Adrenal gland (tissue), 12 donors: ENCODE results near the gene SLC35C1. TPM values are rescaled to one million over a fixed set of nuclear protein-coding genes. Genes with fewer than 3 reads are reported as not detected.
A peak's percentile ranks its signal among the peaks of the same experiment; 100 is the strongest.

Source experiments
- DNase-seq, 7 donors: peaks; one replicate each; pipeline ENCODE4 v3.0.0-alpha.2; 2019 to 2020
- H3K27ac ChIP-seq, 5 donors: fragments of 200-600 bp; sonication (generic) in 4 of 5; 1 replicate in 3 of 5; 2 replicates in 2 of 5; pipeline versions ENCODE4 v1.5.1 to v1.8.0; 2016 to 2020; ENCODE audit warnings: mild to moderate bottlenecking in 1 of 5
- H3K27me3 ChIP-seq: fragments of 200-600 bp; 2 replicates; pipeline ENCODE4 v1.8.0; 2021
- H3K36me3 ChIP-seq, 2 donors: fragments of 200-600 bp; replicated peaks in 1 of 2; 1 replicate in 1 of 2; 2 replicates in 1 of 2; pipeline versions ENCODE4 v1.5.1 to v1.8.0; 2018 to 2022
- H3K4me1 ChIP-seq, 2 donors: fragments of 200-600 bp; replicated peaks in 1 of 2; 1 replicate in 1 of 2; 2 replicates in 1 of 2; pipeline versions ENCODE4 v1.5.1 to v1.8.0; 2018 to 2021
- H3K4me3 ChIP-seq, 4 donors: fragments of 200-600 bp; sonication (generic) in 3 of 4; one replicate each; pipeline ENCODE4 v1.5.1; 2016 to 2018
- H3K9me3 ChIP-seq, 3 donors: fragments of 200-600 bp; sonication (generic) in 1 of 3; replicated peaks in 1 of 3; 1 replicate in 2 of 3; 2 replicates in 1 of 3; pipeline versions ENCODE4 v1.5.1 to v1.8.0; 2016 to 2021
- CTCF ChIP-seq, 6 experiments: fragments of 450-650 bp in 4 of 6; fragments of 200-600 bp in 2 of 6; sonication (generic) in 1 of 6; IDR thresholded peaks; 1 replicate in 5 of 6; 2 replicates in 1 of 6; pipeline versions ENCODE4 v1.5.1 to v1.8.0; 2016 to 2021; ENCODE audit warnings: antibody characterized with exemption in 6 of 6, mild to moderate bottlenecking in 2 of 6, moderate library complexity in 1 of 6
- POLR2A ChIP-seq, 2 donors: fragments of 450-650 bp; IDR thresholded peaks; one replicate each; pipeline ENCODE4 v1.6.1; 2017; ENCODE audit warnings: antibody characterized with exemption in 2 of 2, mild to moderate bottlenecking in 2 of 2, moderate library complexity in 1 of 2
- WGBS, 4 donors: extraction: QIAGEN DNeasy Blood & Tissue Kit in 2 of 4; methylation state at CpG; one replicate each; pipeline versions ENCODE4 v1.1.5 to v1.1.7; 2013 to 2017; 5-methylcytosine and 5-hydroxymethylcytosine counted together
- intact Hi-C, 2 donors: fragments of 100-400 bp; cut with DNase I; formaldehyde crosslinking; loops; one replicate each; pipeline versions ENCODE4 v1.14.1 to v1.15.0; 2022 to 2023
- polyA plus RNA-seq, 3 donors: library from polyadenylated mRNA; stranded (reverse); fragments of 200-250 nt in 2 of 3; fragments of 350-450 nt in 1 of 3; fragmentation: Illumina TruSeq in 1 of 3; extraction: RNeasy Lipid Tissue Mini Kit (QIAGEN cat#74804) in 1 of 3; gene quantifications; one replicate each; pipeline ENCODE4 v1.2.3, GENCODE V29; 2013 to 2014
- total RNA-seq, 9 donors: library from RNA; depleted of rRNA in 4 of 9; stranded (reverse); fragments of >200 nt in 4 of 9; fragments of 120-200 nt in 1 of 9; fragmentation: NEBNext Ultra II Directional in 1 of 9; extraction: Animal tissue kit (Norgen Biotek cat#: 25700) in 1 of 9; gene quantifications; one replicate each; pipeline versions ENCODE4 v1.1.0 to v1.2.4, GENCODE V29; 2013 to 2023
- donor health status: healthy with polysubstance abuse.
- donor health status: Bipolar disorder and iron deficiency.
- donor health status: DM: yes; HTN: yes; CAD: no.
- donor health status: DM: no; HTN: no; CAD: no.
- donor health status: DM: no; HTN: no; CAD: no.
- donor health status: DM: yes; HTN: yes; CAD: no.

The SLC35C1 gene
- total and polyA plus RNA-seq, 12 donors: 4.4 to 17.3 (median 10.1) TPM

GRCh38 chr11:45843158-45843924, 38.4 kb downstream of the SLC35C1 start:
- no peak overlapping the region for H3K4me3 ChIP-seq
- H3K9me3 ChIP-seq: no peaks in the 10 kb centered on the region
- peak; percentile 89 to 98 (median 94) for DNase-seq
- H3K4me1 ChIP-seq: peaks cover 3 to 19% of the 10 kb centered on the region in 2 donors
- H3K27me3 ChIP-seq: no peaks in the 10 kb centered on the region
- WGBS, 4 donors: 16 to 19% (median 17%) methylated on average over 22 of the region's 22 CpGs
- no peaks in the 10 kb centered on the region for H3K36me3 ChIP-seq
- TF ChIP-seq POLR2A (IDR thresholded peaks at IDR 0.05) (peak in 1 of 2 donors; percentile 10), CTCF (IDR thresholded peaks at IDR 0.05) (peak; percentile 89 to 96 (median 92))
- peak overlapping the region in 1 of 5 donors; percentile 70 for H3K27ac ChIP-seq
- intact Hi-C loops: no loop called here

GRCh38 chr11:45844822-45845578, 40.1 kb downstream of the SLC35C1 start:
- H3K4me3 ChIP-seq: no peak overlapping the region

GRCh38 chr11:45846174-45846675, 41.3 kb downstream of the SLC35C1 start:
- Histone ChIP-seq H3K9me3 (no peaks in the 10 kb centered on the region), H3K4me1 (peaks cover 7 to 47% of the 10 kb centered on the region in 2 donors), H3K4me3 (no peak overlapping the region), H3K36me3 (no peaks in the 10 kb centered on the region), H3K27me3 (no peaks in the 10 kb centered on the region), H3K27ac (peak overlapping the region; percentile 61 to 99 (median 98))
- peak in 2 of 7 donors; percentile 10 to 56 for DNase-seq
- intact Hi-C loops: no loop called here
- TF ChIP-seq POLR2A (IDR thresholded peaks at IDR 0.05) (no peak), CTCF (IDR thresholded peaks at IDR 0.05) (no peak)
- 81 to 88% (median 84%) methylated on average over 4 of the region's 4 CpGs for WGBS, 4 donors

More at GRCh38 chr11:45844822-45845578, 40.1 kb downstream of the SLC35C1 start:
- H3K36me3 ChIP-seq: no peaks in the 10 kb centered on the region
- intact Hi-C loops: no loop called here
- no peak overlapping the region for H3K27ac ChIP-seq
- DNase-seq: peak in 1 of 7 donors; percentile 27
- WGBS, 4 donors: 65 to 81% (median 69%) methylated on average over 3 of the region's 3 CpGs
- H3K27me3 ChIP-seq: no peaks in the 10 kb centered on the region
- no peak for TF ChIP-seq CTCF (IDR thresholded peaks at IDR 0.05)
- TF ChIP-seq POLR2A (IDR thresholded peaks at IDR 0.05): no peak
- H3K9me3 ChIP-seq: no peaks in the 10 kb centered on the region
- H3K4me1 ChIP-seq: peaks cover 4 to 35% of the 10 kb centered on the region in 2 donors
